Suprapubic skin (tissue), 4 donors: ENCODE results near the gene VIPR1. TPM values are rescaled to one million over a fixed set of nuclear protein-coding genes. Genes with fewer than 3 reads are reported as not detected.

Source experiments
- DNase-seq, 2 donors: peaks; one replicate each; pipeline ENCODE4 v3.0.0-alpha.2; 2019; ENCODE audit warnings: low spot score in 2 of 2
- H3K27ac ChIP-seq: fragments of 200-600 bp; sonication (generic); one replicate; pipeline ENCODE4 v1.5.1; 2019
- H3K27me3 ChIP-seq: fragments of 200-600 bp; sonication (generic); one replicate; pipeline ENCODE4 v1.5.1; 2019
- H3K36me3 ChIP-seq: fragments of 200-600 bp; sonication (generic); one replicate; pipeline ENCODE4 v1.5.1; 2019
- H3K4me1 ChIP-seq: fragments of 200-600 bp; sonication (generic); one replicate; pipeline ENCODE4 v1.5.1; 2019
- H3K4me3 ChIP-seq: fragments of 200-600 bp; sonication (generic); one replicate; pipeline ENCODE4 v1.5.1; 2019; ENCODE audit warnings: mild to moderate bottlenecking
- H3K9me3 ChIP-seq: fragments of 200-600 bp; sonication (generic); one replicate; pipeline ENCODE4 v1.5.1; 2019
- CTCF ChIP-seq, 2 donors: fragments of 200-600 bp in 1 of 2; fragments of 450-650 bp in 1 of 2; sonication (generic) in 1 of 2; IDR thresholded peaks; one replicate each; pipeline ENCODE4 v1.5.1; 2016 to 2019; ENCODE audit warnings: antibody characterized with exemption in 2 of 2, mild to moderate bottlenecking in 1 of 2, moderate library complexity in 1 of 2
- EP300 ChIP-seq: sonication (generic); formaldehyde crosslinking; IDR thresholded peaks from one replicate; pipeline ENCODE4 v1.6.1; 2017; ENCODE audit warnings: antibody characterized with exemption
- POLR2A ChIP-seq, 2 donors: fragments of 450-650 bp; IDR thresholded peaks; one replicate each; pipeline ENCODE4 v1.6.1; 2017; ENCODE audit warnings: antibody characterized with exemption in 2 of 2, mild to moderate bottlenecking in 2 of 2, moderate library complexity in 2 of 2
- POLR2AphosphoS5 ChIP-seq, 3 donors: sonication (generic); formaldehyde crosslinking; IDR thresholded peaks; one replicate each; pipeline ENCODE4 v1.6.1; 2017; ENCODE audit warnings: antibody characterized with exemption in 3 of 3
- WGBS: methylation state at CpG from one replicate; pipeline ENCODE4 v1.1.5; 2018; 5-methylcytosine and 5-hydroxymethylcytosine counted together
- total RNA-seq, 4 donors: library from RNA; depleted of rRNA; stranded (reverse); fragments of >200 nt; gene quantifications; one replicate each; pipeline ENCODE4 v1.1.0, GENCODE V29; 2016

The VIPR1 gene
- total RNA-seq, 4 donors from 2014 or later: 39.8 to 148 (median 74.3) TPM

- 58% methylated on average over 2 of the region's 2 CpGs for WGBS
Measured at GRCh38 chr3:42500091-42500490, 2.4 kb upstream of the VIPR1 start.

GRCh38 chr3:42500909-42501308, 1.5 kb upstream of the VIPR1 start:
- TF ChIP-seq POLR2AphosphoS5 (IDR thresholded peaks at IDR 0.05) (no peak), POLR2A (IDR thresholded peaks at IDR 0.05) (no peak), CTCF (IDR thresholded peaks at IDR 0.05) (no peak), EP300 (no peak)
- Histone ChIP-seq H3K4me1 (peaks cover 39% of the 10 kb centered on the region), H3K4me3 (no peak overlapping the region)

More at GRCh38 chr3:42500091-42500490, 2.4 kb upstream of the VIPR1 start:
- Histone ChIP-seq H3K27me3 (peaks cover 21% of the 10 kb centered on the region), H3K27ac (no peak overlapping the region), H3K4me3 (no peak overlapping the region), H3K36me3 (no peaks in the 10 kb centered on the region), H3K4me1 (peaks cover 33% of the 10 kb centered on the region), H3K9me3 (no peaks in the 10 kb centered on the region)
- TF ChIP-seq CTCF (IDR thresholded peaks at IDR 0.05): no peak
- TF ChIP-seq POLR2AphosphoS5 (IDR thresholded peaks at IDR 0.05): no peak
- no peak for TF ChIP-seq POLR2A (IDR thresholded peaks at IDR 0.05)
- TF ChIP-seq EP300: no peak
- DNase-seq: peak; percentile 36 to 44

GRCh38 chr3:42501321-42501680, 1.1 kb upstream of the VIPR1 start:
- Histone ChIP-seq H3K27me3 (peaks cover 21% of the 10 kb centered on the region), H3K4me3 (peak overlapping the region; percentile 64), H3K27ac (no peak overlapping the region), H3K9me3 (no peaks in the 10 kb centered on the region), H3K4me1 (peaks cover 39% of the 10 kb centered on the region), H3K36me3 (no peaks in the 10 kb centered on the region)
- WGBS: 9% methylated on average over 21 of the region's 27 CpGs
- TF ChIP-seq POLR2AphosphoS5 (IDR thresholded peaks at IDR 0.05) (no peak), POLR2A (IDR thresholded peaks at IDR 0.05) (no peak), CTCF (IDR thresholded peaks at IDR 0.05) (no peak), EP300 (no peak)
- peak; percentile 67 to 74 for DNase-seq

More at GRCh38 chr3:42500909-42501308, 1.5 kb upstream of the VIPR1 start:
- Histone ChIP-seq H3K36me3 (no peaks in the 10 kb centered on the region), H3K27ac (no peak overlapping the region), H3K27me3 (peaks cover 21% of the 10 kb centered on the region), H3K9me3 (no peaks in the 10 kb centered on the region)
- DNase-seq: peak in 1 of 2 donors; percentile 18
- whole genome bisulfite sequencing: 44% methylated on average over 4 of the region's 4 CpGs

- H3K4me3 ChIP-seq: peak overlapping the region; percentile 64
- peaks cover 41% of the 10 kb centered on the region for H3K4me1 ChIP-seq
- H3K36me3 ChIP-seq: no peaks in the 10 kb centered on the region
- peak; percentile 15 to 72 for TF ChIP-seq CTCF (IDR thresholded peaks at IDR 0.05)
- TF ChIP-seq POLR2AphosphoS5 (IDR thresholded peaks at IDR 0.05): no peak
- peaks cover 21% of the 10 kb centered on the region for H3K27me3 ChIP-seq
- DNase-seq: peak; percentile 67 to 86
- under 1% methylated on average over 30 of the region's 46 CpGs for WGBS
- peak overlapping the region; percentile 71 for H3K27ac ChIP-seq
- no peaks in the 10 kb centered on the region for H3K9me3 ChIP-seq
Measured at GRCh38 chr3:42501681-42502428, 588 bp upstream of the VIPR1 start.

GRCh38 chr3:42503251-42503924, 945 bp downstream of the VIPR1 start:
- H3K27ac ChIP-seq: peak overlapping the region; percentile 32
- DNase-seq: peak; percentile 16 to 58
- TF ChIP-seq EP300: no peak
- no peak for TF ChIP-seq POLR2A (IDR thresholded peaks at IDR 0.05)
- no peak for TF ChIP-seq POLR2AphosphoS5 (IDR thresholded peaks at IDR 0.05)
- TF ChIP-seq CTCF (IDR thresholded peaks at IDR 0.05): no peak

More at GRCh38 chr3:42503251-42503924, 945 bp downstream of the VIPR1 start:
- peaks cover 21% of the 10 kb centered on the region for H3K27me3 ChIP-seq
- no peaks in the 10 kb centered on the region for H3K9me3 ChIP-seq
- peak overlapping the region; percentile 64 for H3K4me3 ChIP-seq
- H3K36me3 ChIP-seq: no peaks in the 10 kb centered on the region
- peaks cover 48% of the 10 kb centered on the region for H3K4me1 ChIP-seq
- WGBS: 45% methylated on average over 4 of the region's 4 CpGs
